Hippocampal formation (tissue), 2 donors: ENCODE measurements around the gene PMEPA1.
A peak's percentile ranks its signal among the peaks of the same experiment; 100 is the strongest.

ENCODE experiments used
- DNase-seq, 2 donors: peaks; one replicate each; lab custom pipeline; 2025; lab: John Stamatoyannopoulos, UW

Gene PMEPA1

DNA sequence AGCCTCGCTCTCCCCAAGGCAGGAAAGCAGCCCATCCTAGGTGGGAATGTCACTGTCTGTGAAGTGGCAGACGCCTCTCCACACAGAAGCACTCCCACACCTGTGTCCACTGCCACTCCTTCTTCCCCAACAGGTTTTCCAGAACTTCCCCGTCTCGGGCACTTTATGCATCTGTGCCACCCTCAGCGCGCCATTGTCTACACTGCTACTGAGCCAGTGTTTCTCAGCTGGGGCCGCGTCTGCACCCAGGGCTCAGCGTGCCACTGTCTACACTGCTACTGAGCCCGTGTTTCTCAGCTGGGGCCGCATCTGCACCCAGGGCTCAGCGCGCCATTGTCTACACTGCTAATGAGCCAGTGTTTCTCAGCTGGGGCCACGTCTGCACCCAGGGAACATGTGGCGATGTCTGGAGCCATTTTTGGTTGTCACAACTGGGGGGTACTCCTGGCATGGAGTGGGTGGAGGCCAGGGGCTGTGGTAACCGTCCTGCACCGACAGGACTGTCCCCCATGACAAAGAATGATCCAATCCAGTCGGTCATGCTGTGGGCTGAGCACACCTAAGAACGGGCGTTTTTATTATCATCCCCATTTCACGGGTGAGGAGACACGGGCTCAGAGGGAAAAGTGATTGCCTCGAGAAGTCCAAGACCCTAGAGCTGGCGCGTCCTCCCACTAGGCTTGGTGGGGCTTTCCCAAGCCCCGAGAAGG lies 47.9 kb downstream of the PMEPA1 start:
- DNase-seq, result no peak

DNA sequence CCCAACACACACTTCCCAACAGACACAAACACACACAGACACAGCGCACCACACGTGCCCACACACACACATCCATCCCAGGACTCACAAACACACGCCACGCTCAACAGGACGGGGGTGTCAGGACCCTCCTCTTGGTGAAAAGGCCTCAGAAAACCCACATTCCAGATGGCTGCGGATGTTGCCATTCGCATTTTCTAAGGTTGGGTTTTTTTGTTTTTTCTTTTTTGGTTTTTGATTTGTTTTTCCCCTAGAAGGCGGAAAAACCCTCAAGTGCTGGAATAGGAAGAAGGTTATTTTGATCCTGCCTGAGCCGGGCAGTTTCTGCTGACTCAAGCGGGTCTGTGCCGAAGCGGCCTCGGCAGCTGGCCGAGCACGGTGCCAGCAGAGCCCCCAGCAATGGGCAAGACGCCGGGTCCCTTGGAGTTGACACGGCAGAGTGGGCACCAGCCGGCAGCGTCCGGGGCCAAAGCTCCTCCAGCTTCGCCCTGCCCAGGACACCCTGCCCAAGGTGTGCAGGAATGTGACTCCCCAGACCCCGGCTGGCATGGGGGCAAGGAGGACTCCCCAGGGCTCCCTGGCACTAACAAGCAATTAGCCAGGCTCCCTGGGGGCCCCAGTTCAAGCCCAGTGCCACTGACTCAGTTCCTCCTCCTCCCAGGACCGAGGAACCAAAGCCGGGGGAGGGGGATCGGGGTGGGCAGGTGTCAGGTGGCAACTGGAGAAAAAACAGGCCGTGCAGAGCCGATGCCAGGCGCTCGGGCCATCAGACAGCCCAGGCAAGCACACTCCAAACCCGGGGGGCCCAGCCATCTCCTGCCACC lies 48.7 kb downstream of the PMEPA1 start:
- no peak for DNase-seq

- DNase-seq, result no peak
These were observed 49.5 kb downstream of the PMEPA1 start for GRCh38 chr20:57660181-57660921.

- DNase-seq, result no peak
These were observed 50.2 kb downstream of the PMEPA1 start for GRCh38 chr20:57659517-57660180.

- no peak for DNase-seq
These were observed 50.8 kb downstream of the PMEPA1 start for GRCh38 chr20:57658833-57659516.

DNA sequence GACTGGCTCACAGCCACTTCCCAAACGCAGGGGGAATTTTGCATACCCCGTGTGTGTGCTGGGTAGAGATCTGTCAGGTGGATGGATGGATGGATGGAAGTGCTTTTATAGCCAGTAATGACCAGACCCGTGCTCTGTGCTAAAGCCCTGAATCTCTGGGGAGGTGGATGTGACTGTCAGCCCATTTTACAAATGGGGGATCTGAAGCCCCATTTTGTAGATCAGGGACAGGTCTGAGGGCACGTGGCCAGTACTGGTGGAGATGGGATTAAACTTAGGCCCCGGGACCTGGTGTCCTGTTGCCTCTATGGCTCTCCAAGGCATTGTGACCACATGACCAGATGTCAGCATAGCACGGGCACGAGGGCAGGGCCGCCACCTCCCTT lies 51.4 kb downstream of the PMEPA1 start:
- no peak for DNase-seq

- no peak for DNase-seq
These were observed 52.0 kb downstream of the PMEPA1 start for GRCh38 chr20:57657535-57658446.

DNA sequence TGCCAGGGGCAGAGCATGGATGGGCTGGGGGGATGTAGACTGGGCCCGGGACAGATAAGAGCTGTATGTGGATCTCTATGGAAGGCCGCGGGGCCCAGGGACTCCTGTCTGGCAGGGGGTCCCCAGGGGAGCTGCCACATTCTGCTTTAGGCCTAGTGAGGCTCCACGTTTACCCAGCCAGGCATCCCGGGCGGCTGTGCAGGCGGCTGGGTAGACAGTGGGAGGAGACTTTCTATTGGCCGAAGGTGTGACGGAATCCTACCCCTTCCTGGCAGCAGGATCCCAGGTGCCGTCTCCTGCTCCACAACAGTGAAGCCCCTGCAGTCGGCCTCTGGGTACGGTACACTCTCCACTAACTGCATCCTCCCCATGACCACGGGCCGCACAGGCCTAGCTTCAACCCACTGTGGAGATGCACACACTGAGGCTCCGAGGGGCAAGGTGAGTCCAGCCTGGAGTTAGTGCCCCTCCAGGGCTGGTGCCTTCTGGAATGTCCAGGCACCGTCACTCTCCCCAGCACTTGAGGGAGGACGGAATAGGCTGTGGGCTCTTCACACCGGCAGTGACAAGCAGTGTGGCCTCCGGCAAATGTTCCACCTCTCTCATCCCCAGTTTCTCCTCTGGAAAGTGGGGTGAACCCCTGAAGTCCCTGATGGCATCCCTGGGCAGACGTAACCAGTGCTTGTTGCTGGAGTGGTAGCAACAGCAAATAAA lies 52.8 kb downstream of the PMEPA1 start:
- no peak for DNase-seq

GRCh38 chr20:57656252-57656820 lies 53.5 kb downstream of the PMEPA1 start:
- no peak for DNase-seq

DNA sequence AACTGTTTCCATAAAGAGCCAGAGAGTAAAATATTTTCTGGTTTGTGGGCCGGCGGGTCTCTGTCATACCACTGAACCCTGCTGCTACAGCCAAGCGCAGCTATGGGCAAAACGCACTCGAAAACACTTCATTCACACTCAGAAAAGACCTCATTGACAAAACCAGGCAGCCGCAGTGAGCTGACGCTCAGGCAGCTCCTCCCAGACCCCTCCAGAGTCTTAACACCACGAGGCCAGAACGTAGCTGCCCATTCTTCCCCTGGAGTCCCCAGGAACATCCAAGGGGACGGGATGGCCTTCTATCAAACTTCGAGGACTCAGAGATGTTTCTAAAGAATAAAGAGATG lies 54.0 kb downstream of the PMEPA1 start:
- DNase-seq, result no peak

- no peak for DNase-seq
These were observed 54.6 kb downstream of the PMEPA1 start for GRCh38 chr20:57654998-57655808.

GRCh38 chr20:57654363-57654997 lies 55.3 kb downstream of the PMEPA1 start:
- peak; percentile 37 to 40 for DNase-seq

DNA sequence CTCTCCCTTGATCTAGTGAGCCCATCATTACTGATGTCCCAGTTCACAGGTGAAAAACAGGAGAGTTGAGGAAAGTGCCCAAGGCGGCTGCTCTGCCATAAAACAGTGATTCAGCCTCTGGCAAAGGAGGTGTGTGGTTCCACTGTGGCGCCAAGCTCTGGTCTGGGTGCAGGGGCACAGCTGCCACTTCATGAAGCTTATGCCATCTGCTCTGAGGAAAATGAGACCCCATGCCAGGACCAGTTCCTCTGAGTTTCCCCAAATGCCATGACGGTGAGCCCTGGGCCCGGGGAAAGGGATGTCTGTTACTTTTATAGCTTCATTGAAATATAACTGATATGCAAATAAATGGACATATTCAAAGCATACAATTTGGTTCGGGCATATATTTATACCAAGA lies 55.9 kb downstream of the PMEPA1 start:
- no peak for DNase-seq

DNA sequence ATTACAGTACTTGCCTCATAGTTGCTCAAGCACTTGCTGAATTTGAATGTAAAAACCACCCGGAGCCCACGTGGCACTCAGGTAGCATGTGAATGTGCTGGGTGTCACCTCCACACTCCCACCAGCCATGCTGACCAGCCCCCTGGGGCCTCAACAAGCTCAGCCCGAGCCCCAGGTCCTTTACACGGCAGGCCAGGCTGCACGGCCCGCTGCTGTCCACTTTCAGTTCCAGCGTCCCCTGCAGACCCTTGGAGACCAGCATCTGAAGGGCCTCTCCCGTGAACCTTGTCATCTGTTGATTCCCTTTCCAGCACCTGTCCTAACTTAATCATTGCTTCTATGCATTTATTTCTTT lies 56.3 kb downstream of the PMEPA1 start:
- DNase-seq, result no peak

GRCh38 chr20:57652606-57653545 lies 56.9 kb downstream of the PMEPA1 start:
- no peak for DNase-seq

GRCh38 chr20:57651881-57652605 lies 57.8 kb downstream of the PMEPA1 start:
- no peak for DNase-seq
